Smooth muscle cell (in vitro differentiated cells): ENCODE measurements around the gene NEDD8. TPM values are rescaled to one million over a fixed set of nuclear protein-coding genes. Genes with fewer than 3 reads are reported as not detected.

Experiments used
- DNase-seq: peaks from one replicate; lab custom pipeline; 2025; ENCODE audit not compliant: unreplicated experiment; lab: John Stamatoyannopoulos, UW
- H2AFZ ChIP-seq: fragments of 200-600 bp; sonication (generic); 2 replicates; pipeline ENCODE4 v1.6.0; 2016; ENCODE audit warnings: antibody characterized with exemption, low read depth, mild to moderate bottlenecking
- H3F3A ChIP-seq: fragments of 200-600 bp; sonication (generic); 2 replicates; pipeline ENCODE4 v1.6.0; 2017; ENCODE audit warnings: antibody characterized with exemption, low read depth
- H3K27ac ChIP-seq: fragments of 200-600 bp; sonication (generic); 2 replicates; pipeline ENCODE4 v1.5.1; 2016; ENCODE audit warnings: low read depth, mild to moderate bottlenecking
- H3K27me3 ChIP-seq: fragments of 200-600 bp; sonication (generic); 2 replicates; pipeline ENCODE4 v1.6.1; 2016; ENCODE audit warnings: low read depth, mild to moderate bottlenecking
- H3K36me3 ChIP-seq: fragments of 200-600 bp; sonication (generic); 2 replicates; pipeline ENCODE4 v1.5.1; 2016; ENCODE audit warnings: low read depth
- H3K4me1 ChIP-seq: fragments of 200-600 bp; sonication (generic); 2 replicates; pipeline ENCODE4 v1.5.1; 2016; ENCODE audit warnings: low read depth
- H3K4me2 ChIP-seq: fragments of 200-600 bp; sonication (generic); 2 replicates; pipeline ENCODE4 v1.6.0; 2016; ENCODE audit warnings: mild to moderate bottlenecking
- H3K4me3 ChIP-seq: fragments of 200-600 bp; sonication (generic); 2 replicates; pipeline ENCODE4 v1.5.1; 2016; ENCODE audit warnings: mild to moderate bottlenecking
- H3K79me2 ChIP-seq: fragments of 200-600 bp; sonication (generic); 2 replicates; pipeline ENCODE4 v1.6.0; 2016; ENCODE audit warnings: low read depth, mild to moderate bottlenecking
- H3K9ac ChIP-seq: fragments of 200-600 bp; sonication (generic); 2 replicates; pipeline ENCODE4 v1.6.0; 2016; ENCODE audit warnings: low read depth
- H3K9me3 ChIP-seq: fragments of 200-600 bp; sonication (generic); replicated peaks from 2 replicates; pipeline ENCODE4 v1.5.1; 2016; ENCODE audit warnings: low read depth
- H4K20me1 ChIP-seq: fragments of 200-600 bp; sonication (generic); 2 replicates; pipeline ENCODE4 v1.6.0; 2016; ENCODE audit warnings: low read depth
- WGBS: methylation state at CpG from one replicate; pipeline ENCODE4 v1.1.7; 2016; ENCODE audit warnings: low lambda C conversion rate; 5-methylcytosine and 5-hydroxymethylcytosine counted together
- polyA plus RNA-seq: library from polyadenylated mRNA; unstranded; fragments of >200 nt; fragmentation: Nextera tagmentation; extraction: Ambion mirVana; gene quantifications from 2 replicates; pipeline ENCODE4 v1.2.1, GENCODE V29; 2016
- total RNA-seq: library from RNA; depleted of rRNA; stranded (reverse); fragments of >200 nt; gene quantifications from 2 replicates; pipeline ENCODE4 v1.2.3, GENCODE V29; 2014
- TF ChIP-seq, protein P1 (sequence below): fragments of 200-600 bp; sonication (generic); IDR thresholded peaks from 2 replicates; pipeline ENCODE4 v1.5.1; 2017; ENCODE audit warnings: borderline replicate concordance, mild to moderate bottlenecking, antibody characterized with exemption; ENCODE audit not compliant: insufficient read depth, poor library complexity, severe bottlenecking

NEDD8 gene
- total and polyA plus RNA-seq, 2 experiments from 2014 or later, result 211 to 375 TPM

DNA sequence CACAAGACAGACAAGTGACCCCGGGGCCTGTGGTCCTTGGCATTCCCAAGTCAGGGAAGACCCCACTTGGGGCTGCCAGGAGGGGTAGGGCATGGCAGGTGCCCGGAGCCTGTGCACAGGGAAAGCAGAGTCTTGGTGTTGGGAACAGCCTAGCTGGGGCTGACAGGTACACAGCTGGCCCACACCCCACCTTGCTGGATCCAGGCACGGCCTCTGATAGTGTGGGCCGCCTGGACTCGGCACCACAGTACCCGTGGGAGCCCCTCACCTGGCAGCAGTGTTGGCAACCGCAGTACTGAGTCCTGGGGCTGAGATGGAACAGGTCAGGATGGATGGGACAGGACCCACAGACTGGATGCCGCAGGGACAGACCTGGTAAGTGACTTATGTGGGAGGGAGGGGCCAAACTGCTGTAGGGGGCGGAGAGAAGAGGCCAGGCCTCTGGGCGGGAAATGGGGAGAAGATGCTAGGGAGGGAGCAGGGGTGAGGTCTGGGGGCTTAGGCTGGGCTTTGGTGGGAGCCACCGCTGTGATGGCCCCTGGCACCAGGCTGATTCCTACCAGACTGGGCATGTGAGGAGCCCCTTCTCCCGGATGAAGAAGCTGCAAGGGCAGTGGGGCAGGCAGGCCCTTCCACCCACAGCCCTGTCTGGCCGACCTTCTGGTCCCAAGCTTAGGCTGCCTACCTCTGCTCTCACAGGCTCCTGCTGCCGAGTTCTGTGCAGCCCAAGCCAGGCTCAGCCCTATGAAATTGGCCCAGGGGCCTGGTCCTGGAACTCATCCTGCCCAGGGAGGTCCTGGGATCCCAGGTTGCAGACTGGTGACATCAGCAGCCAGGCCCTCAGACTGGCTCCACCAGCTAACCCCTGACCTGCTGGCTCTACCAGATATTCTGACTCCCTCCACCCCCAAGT is 30.9 kb upstream of the NEDD8 start, which contains the start of gene TGM1:
TGM1 (minus strand) TSS at position 357 of the 913 bp plus-strand sequence. CDS start 825 bp downstream, outside the sequence.
- no peak for DNase-seq
- 71% methylated on average over 14 of the region's 14 CpGs for WGBS
- Histone ChIP-seq H4K20me1 (no peaks in the 10 kb centered on the region), H3F3A (no peaks in the 10 kb centered on the region), H3K27ac (peak within 1 kb of the TSS; percentile 63), H3K9ac (no peak within 1 kb of the TSS), H3K36me3 (no peaks in the 10 kb centered on the region), H3K4me3 (no peak within 1 kb of the TSS), H3K27me3 (no peaks in the 10 kb centered on the region), H3K4me1 (no peaks in the 10 kb centered on the region), H3K9me3 (no peaks in the 10 kb centered on the region), H3K4me2 (no peak within 1 kb of the TSS), H3K79me2 (no peaks in the 10 kb centered on the region), H2AFZ (no peak within 1 kb of the TSS)
- TF ChIP-seq, protein P1, sequence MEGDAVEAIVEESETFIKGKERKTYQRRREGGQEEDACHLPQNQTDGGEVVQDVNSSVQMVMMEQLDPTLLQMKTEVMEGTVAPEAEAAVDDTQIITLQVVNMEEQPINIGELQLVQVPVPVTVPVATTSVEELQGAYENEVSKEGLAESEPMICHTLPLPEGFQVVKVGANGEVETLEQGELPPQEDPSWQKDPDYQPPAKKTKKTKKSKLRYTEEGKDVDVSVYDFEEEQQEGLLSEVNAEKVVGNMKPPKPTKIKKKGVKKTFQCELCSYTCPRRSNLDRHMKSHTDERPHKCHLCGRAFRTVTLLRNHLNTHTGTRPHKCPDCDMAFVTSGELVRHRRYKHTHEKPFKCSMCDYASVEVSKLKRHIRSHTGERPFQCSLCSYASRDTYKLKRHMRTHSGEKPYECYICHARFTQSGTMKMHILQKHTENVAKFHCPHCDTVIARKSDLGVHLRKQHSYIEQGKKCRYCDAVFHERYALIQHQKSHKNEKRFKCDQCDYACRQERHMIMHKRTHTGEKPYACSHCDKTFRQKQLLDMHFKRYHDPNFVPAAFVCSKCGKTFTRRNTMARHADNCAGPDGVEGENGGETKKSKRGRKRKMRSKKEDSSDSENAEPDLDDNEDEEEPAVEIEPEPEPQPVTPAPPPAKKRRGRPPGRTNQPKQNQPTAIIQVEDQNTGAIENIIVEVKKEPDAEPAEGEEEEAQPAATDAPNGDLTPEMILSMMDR, result no peak

DNA sequence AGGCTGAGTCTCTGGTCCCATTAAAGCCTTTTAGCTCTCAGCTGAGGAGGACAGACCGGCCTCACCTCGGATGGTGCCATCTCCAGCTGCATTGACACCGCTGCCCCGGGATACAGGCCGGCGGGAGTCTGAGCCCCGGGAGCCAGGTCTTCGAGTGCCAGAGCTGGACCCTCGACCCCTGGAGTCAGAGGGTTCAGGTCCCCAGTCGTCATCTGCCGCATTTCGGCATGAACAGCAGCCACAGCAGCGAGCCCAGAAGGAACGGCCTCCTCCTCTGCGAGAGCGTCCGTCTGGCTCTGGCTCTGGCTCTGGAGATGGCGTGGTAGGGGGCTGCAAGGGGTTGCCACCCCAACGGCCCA is 29.8 kb upstream of the NEDD8 start:
- 94% methylated on average over 19 of the region's 19 CpGs for WGBS
- Histone ChIP-seq H4K20me1 (no peaks in the 10 kb centered on the region), H3K27ac (no peak overlapping the region), H3F3A (no peaks in the 10 kb centered on the region), H3K36me3 (no peaks in the 10 kb centered on the region), H2AFZ (no peak overlapping the region), H3K27me3 (no peaks in the 10 kb centered on the region), H3K79me2 (no peaks in the 10 kb centered on the region), H3K4me3 (no peak overlapping the region), H3K9ac (no peak overlapping the region), H3K4me2 (no peak overlapping the region), H3K9me3 (no peaks in the 10 kb centered on the region), H3K4me1 (no peaks in the 10 kb centered on the region)
- DNase-seq, result no peak
- TF ChIP-seq, protein P1, result no peak

DNA sequence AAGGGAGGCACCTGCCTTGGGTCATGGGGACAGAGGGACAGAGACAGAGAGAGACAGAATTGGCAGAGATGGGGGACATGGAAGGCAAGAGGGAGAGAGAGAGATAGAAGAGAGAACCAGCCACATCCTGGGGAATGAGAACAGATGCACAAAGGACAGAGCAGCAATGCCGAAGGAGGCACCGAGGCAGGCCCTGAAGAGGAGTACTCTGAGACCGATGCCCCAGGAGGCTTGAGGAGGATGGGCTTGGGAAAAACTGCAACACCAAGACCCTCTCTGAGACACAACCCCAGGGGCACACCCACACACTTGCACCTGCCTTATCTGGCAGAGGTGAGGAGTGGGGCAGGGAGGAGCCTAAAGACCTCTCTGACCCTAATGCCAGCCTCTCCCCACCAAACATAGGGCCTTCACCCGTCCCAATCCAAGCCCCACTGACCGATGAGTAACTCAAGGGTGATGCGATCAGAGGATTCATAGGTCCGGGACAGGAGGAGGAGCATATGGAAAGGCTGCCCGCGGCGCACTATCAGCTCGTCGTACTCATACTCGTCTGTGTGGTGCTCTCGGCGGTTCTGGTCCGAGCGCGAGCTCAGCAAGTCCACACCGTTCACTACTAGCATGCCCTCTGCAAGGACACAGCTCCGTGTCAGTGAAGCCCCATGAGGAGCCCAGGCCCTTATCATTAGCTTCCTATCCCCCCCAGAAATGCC is 29.2 kb upstream of the NEDD8 start:
- no peak overlapping the region for H3K27ac ChIP-seq
- 94% methylated on average over 20 of the region's 20 CpGs for whole genome bisulfite sequencing
- no peak overlapping the region for H3K4me3 ChIP-seq

More for the DNA sequence above, 29.2 kb upstream of the NEDD8 start:
- Histone ChIP-seq H3F3A (no peaks in the 10 kb centered on the region), H3K4me2 (no peak overlapping the region), H3K36me3 (no peaks in the 10 kb centered on the region), H3K9me3 (no peaks in the 10 kb centered on the region), H3K9ac (no peak overlapping the region), H4K20me1 (no peaks in the 10 kb centered on the region), H2AFZ (no peak overlapping the region), H3K4me1 (no peaks in the 10 kb centered on the region), H3K79me2 (no peaks in the 10 kb centered on the region), H3K27me3 (no peaks in the 10 kb centered on the region)
- no peak for DNase-seq
- TF ChIP-seq, protein P1, result no peak
